HG02981 (cell line): ENCODE measurements around the gene TNS1.

ENCODE experiments used
- ATAC-seq: cut with Tn5 transposase; IDR thresholded peaks from one replicate; pipeline ENCODE4 v1.9.1; 2021; ENCODE audit warnings: mild to moderate bottlenecking, moderate library complexity; ENCODE audit not compliant: unreplicated experiment

TNS1 gene

DNA sequence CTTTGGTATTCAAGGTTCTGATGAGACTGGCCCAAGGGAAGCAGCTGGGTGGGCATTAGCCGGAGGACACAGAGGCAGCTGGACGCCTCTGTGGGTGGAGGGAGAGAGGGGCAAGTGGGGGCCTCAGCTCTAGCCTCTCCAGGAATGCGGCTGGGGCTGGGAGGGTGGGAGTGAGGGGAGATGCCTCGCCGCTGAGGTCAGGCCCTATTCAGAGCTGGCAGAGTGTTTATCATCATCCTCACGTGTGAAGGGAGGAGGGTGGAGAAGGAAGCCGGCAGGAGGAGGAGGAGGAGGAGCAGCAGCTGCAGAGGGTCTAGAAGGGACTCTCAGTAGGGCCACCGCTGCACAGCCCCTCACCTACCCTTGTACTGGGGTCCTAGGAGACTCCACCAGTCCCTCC is 43.1 kb downstream of the TNS1 start:
- ATAC-seq, result no peak

DNA sequence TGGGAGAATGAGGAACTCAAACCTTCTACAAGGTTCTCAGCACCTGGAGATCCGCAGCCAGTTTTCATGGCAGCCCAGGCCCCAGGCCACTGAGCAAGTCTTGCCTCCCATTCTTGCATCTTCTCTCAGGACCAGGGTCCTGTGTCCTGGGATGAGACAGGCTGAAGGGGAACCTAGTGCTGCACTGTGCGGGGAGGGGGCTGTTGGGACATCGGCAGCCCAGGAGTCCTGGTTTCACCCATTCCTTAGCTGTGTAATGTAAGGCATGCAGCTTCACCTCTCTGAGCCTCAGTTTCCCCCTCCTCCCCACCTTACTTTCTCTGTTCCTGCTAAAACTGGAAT is 43.9 kb downstream of the TNS1 start:
- ATAC-seq, result no peak

DNA sequence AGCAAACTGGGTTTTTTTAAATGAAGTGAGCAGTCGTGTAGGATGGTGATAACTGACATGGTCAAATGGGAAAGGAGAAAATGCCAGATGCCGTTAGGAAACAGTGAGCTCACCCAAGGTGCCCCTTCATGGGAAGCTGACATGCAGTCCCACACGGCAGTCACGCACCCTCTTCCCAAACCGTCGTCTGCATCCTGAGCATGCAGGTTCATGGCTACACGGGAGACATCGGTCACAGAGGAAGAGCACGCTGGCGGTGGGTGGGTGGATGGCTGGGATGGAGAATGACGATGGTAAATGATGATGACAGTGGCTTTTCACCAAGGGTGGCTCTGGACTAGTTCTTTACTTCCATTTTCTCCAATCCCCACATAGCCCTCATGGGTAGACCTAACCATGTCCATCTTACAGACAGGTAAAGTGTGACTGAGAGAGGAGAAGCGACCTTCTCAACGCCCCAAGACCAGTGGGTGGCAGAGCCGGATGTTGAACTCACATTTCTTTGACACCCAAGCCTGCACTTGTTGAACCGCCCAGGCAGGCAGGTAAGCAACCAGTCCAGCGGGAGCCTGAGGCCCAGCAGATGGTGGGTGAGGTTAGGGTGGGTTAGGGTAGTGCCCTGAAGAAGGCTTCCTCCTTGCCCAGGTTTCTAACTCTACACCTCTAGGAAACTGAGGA is 44.5 kb downstream of the TNS1 start:
- ATAC-seq, result no peak

DNA sequence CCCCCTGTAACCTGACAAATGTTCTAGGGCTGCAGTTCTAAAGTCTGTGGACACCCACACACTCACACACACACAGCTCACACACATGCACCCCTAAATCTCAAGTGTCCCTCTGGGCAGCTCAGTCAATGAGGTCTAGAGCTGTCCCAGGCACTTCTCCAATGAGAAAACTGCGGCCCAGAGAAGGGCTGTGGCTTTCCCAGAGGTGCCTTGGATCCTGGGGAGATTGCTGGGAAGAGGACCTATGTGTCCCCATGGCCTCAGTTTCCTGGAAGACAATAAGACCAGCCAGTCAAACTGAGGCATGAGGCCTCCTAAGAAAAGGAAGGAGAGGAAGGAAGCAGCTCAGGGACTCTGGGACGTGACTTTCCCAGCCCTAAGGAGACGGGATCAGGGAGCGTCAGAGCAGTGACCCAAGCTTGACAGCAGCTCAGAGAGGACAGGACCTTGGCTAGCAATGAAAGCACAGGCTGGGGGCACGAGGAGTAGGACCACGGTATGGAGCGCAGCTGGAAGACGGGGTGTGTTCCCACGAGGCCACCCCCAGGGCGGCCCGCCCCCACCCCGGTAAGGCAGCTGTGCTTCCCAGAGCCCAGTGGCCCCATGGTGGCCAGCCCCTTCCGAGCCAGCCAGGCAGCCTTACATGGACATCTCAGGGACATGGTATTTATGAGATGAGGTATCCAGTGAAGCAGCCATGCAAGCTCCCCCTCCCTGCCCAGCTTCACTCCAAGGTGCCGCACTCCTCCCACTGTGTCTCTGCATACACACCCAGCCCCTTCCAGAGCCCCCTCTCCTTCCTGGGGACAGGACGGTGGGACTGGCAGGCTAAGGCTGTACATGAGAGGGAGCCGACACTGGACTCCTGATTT is 46.0 kb downstream of the TNS1 start:
- ATAC-seq, result no peak

DNA sequence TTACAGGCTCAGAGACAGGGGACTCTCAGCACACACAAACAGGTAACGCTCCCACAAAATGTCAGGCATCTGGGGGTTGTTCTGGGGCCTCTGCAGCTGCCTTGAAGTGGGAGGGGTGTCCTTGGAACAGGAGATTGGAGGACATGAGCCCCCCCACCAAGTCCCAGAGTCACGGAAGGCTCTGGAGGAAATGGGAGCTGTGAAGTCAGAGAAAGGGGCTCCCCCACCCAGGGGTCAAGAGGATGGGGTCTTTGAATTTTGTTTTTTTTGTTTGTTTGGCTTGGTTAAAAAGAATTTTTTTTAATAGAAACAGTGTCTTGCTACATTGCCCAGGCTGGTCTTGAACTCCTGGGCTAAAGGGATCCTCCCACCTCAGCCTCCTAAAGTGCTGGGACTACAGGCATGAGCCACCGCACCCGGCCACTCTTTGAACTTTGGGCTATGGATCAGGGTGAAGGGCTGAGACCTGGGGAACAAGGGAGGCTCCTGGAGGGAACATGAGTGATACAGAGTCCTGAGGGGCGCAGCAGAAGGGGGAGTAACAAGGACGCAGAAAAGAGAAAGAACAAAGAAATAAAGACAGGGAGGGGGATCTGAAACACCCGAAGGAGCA is 46.8 kb downstream of the TNS1 start:
- no peak for ATAC-seq

DNA sequence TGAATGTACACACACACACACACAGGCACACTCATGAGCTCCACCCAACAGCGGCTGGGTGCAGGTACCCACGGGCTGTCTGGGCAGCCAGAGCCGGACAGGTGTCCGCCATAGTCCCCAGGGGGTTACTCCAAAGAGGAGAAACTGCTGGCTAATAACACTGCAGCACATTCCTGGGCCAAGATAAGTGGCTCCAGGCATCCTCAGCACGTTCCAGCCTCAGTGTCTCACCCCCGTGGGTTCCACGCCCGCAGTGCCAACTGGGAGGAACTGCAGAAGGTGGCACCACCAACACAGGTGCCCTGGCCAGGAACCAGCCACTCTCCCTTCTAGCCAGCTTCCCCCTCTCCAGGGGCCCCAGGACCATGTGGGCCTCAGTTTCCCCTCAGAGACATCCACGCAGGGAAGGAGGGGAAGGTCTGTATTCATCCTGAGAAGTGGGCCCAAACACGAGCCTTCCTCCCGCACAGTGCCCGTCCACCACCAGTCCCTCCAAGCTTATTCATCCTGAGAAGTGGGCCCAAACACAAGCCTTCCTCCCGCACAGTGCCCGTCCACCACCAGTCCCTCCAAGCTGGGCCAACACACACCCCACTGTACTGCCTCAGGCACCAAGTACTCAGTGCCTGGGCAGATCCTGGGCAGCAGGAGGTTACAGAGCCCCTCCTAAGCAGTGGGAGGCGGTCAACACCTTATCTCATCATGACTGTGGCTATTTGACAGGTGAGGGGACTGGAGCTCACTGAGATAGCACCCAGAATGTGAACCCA is 47.6 kb downstream of the TNS1 start:
- no peak for ATAC-seq

DNA sequence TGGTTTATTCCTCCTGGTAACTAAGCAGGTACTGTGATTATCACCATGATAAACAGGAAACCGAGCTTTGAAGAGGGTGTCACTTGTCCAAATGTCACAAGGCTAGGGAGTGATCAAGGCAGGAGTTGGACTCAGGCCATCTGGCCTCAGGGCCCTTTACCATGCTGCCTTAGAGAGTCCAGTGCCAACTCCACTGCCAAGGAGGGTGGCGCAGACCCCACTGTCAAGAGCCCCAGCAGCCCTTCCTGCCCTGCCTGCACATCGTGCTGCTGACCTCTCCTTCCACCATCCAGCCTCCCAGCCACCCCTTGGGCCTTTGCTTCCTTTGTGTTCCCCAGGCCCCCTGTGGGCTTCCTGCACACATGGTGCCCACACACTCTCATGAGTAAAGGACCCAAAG is 48.3 kb downstream of the TNS1 start:
- no peak for ATAC-seq

DNA sequence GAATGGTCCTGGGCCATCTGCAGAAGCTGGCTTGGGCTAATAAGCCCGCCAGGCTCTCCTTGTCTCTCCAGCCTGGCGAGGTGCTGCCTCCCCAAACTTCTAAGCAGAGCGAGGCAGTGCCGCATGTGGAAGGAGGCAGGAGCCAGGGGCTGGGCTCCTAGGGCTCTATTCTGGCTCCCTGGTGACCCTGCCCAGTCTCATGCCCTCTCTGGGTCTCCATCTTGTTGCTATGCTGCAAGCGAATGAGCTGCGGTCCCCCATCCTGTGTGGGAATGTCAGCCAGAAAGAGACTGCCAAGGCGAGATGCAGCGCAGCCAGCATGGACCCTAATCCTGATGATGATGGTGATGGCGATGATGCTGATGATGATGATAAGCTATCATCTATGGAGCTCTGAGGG is 48.7 kb downstream of the TNS1 start:
- ATAC-seq, result no peak

DNA sequence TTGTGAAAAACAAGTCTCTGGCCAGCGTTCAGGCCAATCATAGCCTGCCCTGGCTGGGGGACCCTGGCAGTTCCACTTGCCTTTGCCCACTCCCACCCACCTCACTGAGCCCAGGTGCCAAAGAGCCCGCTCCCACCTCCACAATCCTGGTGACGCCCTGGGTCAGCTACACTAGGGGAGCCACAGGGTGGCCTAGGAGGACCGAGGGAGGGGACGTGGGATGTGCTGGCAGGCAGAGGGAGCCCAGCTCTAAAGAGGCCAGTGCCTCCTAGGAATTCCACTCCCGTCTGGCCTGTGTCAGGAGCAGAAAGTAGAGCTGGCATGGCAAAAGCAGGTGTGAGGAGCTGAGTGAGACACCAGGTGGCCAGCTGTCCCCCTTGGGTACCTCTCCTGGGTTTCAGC is 49.3 kb downstream of the TNS1 start:
- ATAC-seq, result no peak

DNA sequence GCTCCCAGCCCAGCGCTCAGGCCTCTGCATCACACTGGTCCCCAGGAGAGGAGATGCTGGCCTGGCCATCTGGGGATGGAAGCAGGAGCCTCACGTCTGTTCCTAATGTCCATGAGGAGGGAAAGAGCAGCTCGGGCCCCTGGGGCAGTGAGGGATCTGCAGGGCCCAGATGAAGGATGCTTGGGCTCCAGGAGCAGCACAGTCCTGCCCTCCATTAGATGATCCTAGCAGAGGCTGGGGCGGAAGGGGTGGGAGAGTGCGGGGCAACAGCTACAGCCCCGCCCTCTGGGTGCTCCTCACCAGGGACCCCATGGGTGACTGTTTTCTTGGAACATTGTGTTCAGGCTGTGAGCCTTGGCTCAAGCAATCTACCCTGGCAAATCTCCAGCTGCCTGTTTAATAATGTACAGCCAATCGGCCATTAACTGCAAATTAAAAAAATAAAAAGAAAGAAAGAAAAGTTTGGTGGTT is 49.7 kb downstream of the TNS1 start:
- no peak for ATAC-seq

DNA sequence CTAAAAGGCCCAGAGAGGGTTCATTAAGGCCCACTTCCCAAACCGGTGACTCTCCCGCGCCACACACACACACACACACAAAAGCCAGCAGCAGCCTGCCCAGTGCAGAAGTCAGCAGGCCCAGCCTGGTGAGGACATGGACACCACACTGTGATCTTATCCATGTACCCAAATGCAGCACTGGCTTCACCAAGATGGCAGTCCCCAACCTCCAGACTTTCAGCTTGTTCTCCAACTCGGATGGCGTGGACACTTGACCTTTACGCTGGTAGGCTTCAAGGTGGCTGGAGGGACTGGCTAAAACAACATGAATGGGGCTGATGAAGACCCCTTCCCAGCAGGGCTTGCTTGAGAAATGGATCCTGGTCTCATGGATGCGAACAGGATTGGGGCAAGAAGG is 50.4 kb downstream of the TNS1 start:
- ATAC-seq, result no peak

DNA sequence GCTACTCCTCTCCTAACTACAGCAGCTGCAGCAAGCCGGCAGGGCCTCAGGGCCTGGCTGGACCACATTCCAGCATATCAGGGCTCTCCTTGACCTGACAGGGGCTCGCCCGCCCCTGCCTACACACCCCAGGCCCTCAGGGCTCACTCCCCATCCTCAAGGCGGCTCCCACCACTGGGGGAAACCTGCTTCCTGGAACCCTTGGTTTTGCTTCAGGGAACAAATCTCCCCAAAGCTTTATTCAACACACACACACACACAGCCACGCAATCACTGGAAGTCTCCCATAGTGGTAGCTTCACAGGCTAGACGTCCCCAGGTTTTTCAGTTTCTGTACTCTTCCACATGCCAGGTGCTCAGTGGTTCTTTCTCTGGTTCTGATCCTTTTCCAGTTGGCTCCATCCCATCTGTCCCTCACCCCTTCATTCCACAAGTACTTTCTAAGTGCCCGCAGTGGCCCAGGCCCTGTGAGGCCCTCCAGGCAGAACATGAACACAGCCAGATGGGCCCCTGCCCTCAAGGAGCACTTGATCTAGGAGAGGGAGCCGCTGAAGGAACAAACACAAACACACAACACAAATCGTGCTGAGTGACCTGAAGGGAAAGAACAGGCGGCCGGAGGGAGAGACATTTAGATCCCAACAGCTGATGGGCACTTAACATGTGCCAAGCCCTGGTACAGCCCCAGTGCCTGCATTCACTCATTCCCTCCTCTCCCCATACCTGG is 51.1 kb downstream of the TNS1 start:
- no peak for ATAC-seq

DNA sequence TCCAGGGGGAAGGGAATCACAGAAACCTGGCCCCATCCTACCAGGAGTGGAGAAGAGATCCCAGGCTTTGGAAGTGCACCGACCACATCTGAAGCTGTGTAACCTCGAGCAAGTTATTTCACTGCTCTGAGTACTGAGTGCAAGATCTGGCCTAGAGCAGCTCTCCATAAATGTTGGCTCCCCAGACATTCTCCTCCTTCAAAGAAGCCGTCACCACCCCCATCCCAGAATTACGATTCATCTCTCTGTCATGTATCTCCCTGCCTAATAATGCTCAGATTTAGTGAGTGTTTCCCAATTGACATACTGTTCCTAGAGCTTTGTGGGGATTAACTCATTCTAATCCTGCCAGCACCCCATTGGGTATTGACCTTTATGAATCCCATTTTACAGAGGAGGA is 51.7 kb downstream of the TNS1 start:
- no peak for ATAC-seq

DNA sequence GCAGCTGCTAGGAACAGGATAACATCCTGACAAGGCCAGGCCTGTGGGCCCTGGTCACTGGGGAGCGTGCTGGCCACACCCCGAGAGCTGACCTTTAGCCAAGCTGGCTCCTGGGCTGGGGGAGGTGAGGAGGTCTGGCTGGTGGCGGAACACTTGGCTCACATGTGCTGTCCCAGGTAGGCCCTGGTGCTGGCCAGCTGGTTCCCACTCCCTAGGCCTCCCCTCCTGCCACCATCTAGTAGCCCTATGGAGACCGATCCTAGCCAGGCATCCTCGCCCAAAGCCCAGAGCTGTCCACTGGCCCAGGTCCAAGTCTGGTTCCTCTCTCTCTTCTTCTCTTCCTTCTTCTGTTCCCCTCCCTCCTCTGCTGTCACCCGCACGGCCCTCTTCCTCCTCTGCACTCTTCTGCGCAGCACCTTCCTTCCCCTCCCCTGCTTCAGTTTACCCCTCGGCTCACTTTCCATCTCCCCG is 52.4 kb downstream of the TNS1 start:
- ATAC-seq, result no peak

DNA sequence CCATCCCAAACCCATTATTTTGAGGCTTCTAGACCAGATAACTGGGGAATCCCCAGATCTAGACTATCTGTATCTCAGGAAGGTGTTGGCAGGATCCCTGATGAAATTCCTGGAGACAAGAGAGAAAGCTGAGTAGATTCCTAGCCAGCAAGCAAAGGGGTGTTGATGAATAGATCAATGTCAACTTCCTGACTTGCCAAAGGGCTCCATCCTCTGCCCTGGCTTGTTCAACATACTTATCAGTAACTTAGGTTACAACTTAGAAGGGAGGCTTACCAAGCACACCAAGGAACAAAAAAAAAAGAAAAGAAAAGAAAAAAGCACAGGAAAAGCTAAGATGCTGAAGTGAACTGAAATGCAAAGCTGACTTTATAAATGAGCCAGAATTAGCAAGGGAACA is 53.3 kb downstream of the TNS1 start:
- no peak for ATAC-seq

DNA sequence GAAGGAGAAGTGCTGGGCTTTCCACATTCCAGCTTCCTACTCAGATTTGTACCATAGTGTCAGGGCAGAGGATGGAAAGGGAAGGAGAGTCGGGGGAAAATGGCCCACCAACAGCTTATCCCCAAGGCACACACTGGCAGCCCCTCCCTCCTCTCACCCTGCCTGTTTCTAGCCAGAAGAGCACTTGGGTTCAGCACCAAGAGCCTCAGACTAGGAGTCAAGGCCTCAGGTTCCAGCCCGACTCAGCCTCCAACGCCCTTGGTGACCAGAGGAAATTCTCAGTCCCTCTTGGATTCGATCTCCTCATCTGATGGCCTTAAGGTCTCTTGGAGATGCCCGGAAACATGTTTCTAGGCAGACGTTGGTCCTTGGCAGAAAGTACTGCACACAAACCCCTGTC is 53.9 kb downstream of the TNS1 start:
- ATAC-seq, result no peak

DNA sequence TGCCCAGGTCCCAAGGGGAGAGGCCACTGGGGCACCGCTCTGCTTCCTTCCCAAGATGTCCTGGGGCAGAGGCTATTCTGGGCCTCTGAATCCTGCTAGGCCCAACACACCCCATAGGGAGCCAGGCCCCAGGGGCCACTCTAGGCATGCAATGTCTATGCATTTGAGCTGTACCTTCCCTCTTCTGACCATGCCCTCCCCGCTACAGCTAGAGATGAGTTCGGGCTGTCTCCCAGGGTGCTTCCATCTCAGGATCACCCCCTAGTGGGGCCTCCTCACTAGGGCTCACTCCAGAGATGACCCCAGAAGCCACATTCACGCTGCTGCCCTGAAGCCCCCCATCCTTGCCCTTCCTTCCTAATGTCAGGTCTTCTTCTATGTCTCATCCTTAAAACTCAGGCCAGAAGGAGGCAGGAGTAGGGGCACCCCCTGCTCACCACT is 54.4 kb downstream of the TNS1 start:
- no peak for ATAC-seq

DNA sequence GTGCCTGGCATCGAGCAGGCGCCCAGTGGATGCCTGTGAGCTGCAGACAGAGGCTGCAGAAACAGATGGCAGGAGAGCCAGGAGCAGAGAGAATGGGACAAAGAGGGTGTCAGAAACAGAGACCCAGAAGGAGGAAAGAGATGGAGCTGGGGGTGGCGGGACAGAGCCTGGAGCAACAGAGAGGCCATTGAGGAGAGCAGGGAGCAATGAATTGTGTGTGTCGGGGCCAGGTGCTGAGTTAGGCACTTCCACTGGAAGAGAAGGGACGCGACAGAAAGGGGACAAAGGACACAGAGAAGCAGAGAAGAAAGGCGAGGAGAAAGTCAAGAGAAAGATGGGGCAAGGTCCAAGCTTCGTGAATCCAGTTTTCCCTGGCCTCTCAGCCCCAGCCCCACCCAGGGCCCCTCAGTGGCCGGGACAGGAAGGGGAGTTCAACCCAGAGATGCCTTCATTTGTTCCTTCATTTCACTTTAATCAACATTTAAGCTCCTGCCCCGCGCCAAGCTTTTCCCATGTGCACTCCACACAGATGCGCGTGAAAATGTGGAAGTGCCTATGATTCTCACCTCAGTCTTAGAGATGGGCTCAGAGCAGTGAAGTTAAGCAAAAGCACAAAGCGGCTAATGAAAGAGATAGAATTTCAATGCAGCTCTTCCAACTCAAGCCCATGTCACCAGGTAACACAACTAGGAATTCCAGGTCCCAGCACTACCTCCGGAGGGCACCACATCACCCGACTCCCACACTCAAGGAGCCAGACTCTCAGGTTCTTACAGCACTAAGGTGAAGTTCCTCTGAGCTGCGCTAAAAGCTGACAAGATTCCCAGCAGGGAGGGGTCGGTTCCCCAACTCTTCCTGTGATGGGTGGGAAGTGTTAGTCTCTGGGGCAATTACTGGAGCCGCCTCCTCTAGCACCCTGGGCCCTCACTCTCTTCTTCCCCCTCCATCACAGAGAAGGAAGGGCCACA is 55.1 kb downstream of the TNS1 start:
- no peak for ATAC-seq

DNA sequence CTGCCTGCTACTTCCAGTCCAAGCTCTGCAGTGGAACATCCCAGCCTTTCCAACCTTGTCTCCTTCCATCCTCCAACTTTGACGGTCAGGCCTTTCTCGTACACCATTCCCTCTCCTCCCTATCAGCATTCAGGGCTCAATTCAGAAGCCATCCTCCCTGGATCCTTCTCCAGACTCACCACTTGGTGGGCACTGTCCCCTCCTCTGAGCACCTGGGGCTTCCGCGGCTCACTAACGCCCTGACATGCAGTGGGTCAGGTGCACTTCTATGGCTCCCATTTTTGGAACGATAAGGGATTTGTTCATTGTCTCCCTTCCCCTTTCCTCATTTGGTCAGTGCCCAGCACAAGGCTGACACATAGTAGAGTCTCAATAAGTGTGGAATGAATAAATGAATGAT is 56.7 kb downstream of the TNS1 start:
- no peak for ATAC-seq
